ENCODE data around the gene APC.
A peak's percentile ranks its signal among the peaks of the same experiment; 100 is the strongest.
"Not testable (repeated sequence)": the region's sequence is repeated elsewhere in the genome, so short reads cannot be mapped to it uniquely, and the experiment has no call there.

Gene APC

GRCh38 chr5:112737463-112738190, at the start of gene APC:
Gene APC (plus strand): TSS chr5:112737885. CDS start chr5:112754891, 17,006 bp downstream.
- DNase-seq: peak; percentile 87

- no peak for DNase-seq
Observed at GRCh38 chr5:112689155-112689909, 48.4 kb upstream of the APC start.

GRCh38 chr5:112690605-112691338, 46.9 kb upstream of the APC start:
- no peak for DNase-seq

GRCh38 chr5:112691339-112691680, 46.4 kb upstream of the APC start:
- DNase-seq: no peak

GRCh38 chr5:112691758-112692157, 45.9 kb upstream of the APC start:
- DNase-seq: peak; percentile 9

GRCh38 chr5:112692472-112692871, 45.2 kb upstream of the APC start:
- DNase-seq: no peak

- DNase-seq: no peak
Observed at GRCh38 chr5:112693301-112693700, 44.4 kb upstream of the APC start.

GRCh38 chr5:112694853-112695709, 42.6 kb upstream of the APC start:
- no peak for DNase-seq

GRCh38 chr5:112696786-112697185, 40.9 kb upstream of the APC start:
- no peak for DNase-seq

- no peak for DNase-seq
Observed at GRCh38 chr5:112697322-112697721, 40.4 kb upstream of the APC start.

GRCh38 chr5:112697833-112698232, 39.9 kb upstream of the APC start:
- DNase-seq: no peak

GRCh38 chr5:112703866-112704820, 33.5 kb upstream of the APC start:
- no peak for DNase-seq

GRCh38 chr5:112706446-112707016, 31.2 kb upstream of the APC start:
- no peak for DNase-seq

- peak; percentile 98 for DNase-seq
Observed at GRCh38 chr5:112707187-112708102, 30.2 kb upstream of the APC start.

- DNase-seq: no peak
Observed at GRCh38 chr5:112708103-112708622, 29.5 kb upstream of the APC start.

GRCh38 chr5:112709416-112709815, 28.3 kb upstream of the APC start:
- DNase-seq: no peak

- no peak for DNase-seq
Observed at GRCh38 chr5:112710896-112711295, 26.8 kb upstream of the APC start.

GRCh38 chr5:112711436-112711835, 26.2 kb upstream of the APC start:
- DNase-seq: no peak

- DNase-seq: no peak
Observed at GRCh38 chr5:112713206-112713605, 24.5 kb upstream of the APC start.

- not testable (repeated sequence) for DNase-seq
Observed at GRCh38 chr5:112716895-112717294, 20.8 kb upstream of the APC start.
